Measurements from ENCODE around the gene UBL4A.
"Not testable (repeated sequence)": the region's sequence is repeated elsewhere in the genome, so short reads cannot be mapped to it uniquely, and the experiment has no call there.

The UBL4A gene

DNA sequence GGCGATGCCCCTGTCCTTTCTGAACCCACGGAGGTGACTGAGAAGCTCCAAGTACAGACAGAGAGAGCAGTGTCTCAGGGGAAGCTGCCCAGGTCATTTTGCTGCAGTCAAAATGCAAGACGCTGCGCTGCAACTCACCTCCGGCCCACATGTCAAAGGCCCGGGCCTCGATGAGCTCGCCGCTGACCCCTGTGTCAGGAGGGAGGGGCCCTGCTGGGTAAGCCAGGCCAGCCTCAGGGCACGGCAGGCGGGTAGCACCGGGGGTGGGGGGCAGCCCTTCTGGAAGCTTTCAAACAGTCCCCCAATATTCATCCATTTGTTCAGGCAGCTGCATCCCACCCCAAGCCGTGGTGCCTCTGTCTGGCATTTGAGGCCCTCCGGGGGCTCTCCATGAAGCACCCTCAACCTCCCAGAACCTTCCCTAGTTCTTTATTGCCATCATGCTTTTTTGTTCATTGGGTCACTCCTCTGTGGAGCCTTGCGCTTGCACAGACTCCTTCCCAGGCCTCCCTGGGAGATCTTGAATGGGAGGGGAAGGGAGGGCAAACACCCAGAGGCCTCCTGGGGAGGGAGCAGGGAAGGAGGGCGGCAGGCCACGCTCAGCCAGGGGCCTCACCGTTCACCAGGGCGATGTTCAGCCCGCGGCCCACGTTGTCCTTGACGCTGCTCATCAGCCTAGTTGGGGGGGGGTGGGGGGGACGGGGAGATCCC is 21.4 kb upstream of the UBL4A start:
- no peak for DNase-seq

DNA sequence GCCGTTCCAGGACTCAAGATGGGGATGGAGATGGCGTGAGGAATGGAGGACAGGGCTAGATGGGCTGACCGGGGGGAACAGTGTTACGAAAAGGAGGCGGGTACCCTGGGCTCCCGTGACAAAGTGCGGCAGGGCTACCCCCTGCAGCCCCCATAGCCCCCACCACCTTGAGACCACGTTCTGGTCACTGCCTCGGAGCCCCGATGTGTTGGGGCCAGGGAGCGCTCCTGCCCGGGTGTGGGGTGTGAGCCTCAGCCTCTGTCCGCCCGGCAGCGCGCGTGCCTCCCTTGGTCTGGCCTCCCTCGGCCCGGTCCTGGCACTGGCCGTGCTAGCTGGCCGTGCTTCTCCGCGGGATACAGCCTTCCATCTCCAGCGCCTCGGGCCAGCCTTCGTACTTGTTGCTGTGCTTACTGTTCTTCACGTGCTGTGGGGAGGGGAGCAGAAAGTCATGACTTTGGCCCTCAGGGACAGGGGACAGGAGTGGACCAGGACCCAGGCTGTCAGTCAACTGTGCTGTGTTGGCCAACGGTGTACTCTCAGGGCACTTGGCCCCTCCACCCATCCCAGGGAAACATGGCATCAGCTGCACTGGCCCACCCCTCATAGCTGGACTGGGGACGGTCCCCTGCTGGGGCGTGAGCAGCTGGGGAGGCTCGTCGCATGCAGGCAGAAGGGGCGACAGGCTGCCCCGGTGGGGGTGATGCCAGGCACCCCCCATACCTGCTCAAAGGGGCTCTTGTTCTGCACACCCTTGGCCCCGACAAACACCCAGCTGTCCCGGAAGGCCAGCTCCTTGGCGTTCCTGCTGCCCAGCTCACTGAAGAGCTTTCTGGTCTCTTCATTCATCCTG is 20.3 kb upstream of the UBL4A start:
- DNase-seq, result no peak

DNA sequence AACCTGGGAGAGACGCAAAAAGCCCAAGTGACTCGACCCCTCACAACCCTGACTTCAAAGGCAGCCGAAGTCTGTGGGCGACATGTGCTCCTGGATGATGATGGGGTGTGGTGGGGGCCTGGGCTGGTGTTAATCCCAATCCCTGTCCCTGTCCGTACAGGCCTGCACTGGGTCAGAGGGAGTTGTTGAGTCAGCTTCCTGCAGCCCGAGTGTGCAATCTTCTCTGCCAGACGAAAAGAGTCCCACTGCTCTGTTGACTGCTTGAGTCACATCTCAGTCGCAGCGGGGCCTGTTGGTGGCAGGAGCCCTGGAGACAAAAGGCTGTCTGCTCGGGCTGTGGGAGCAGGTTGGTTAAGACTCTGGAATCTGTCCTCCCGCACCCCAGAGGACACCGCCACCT is 19.3 kb upstream of the UBL4A start:
- DNase-seq, result no peak

DNA sequence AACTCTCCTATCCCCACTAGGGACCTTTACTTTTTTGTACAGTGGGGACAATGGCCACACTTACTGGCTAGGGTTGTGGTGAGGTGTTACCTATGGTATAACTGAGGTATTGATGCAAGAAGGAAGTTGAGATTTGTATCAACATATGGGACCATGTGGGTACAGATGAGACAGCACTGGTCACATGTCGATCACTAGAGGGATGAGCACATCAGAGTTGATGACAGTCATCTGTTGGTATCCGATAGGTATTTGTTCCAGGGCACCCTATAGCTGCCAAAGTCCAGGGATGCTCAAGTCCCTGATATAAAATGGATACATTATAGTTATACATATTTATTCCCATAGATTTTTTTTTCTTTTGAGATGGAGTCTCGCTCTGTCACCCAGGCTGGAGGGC is 16.6 kb upstream of the UBL4A start:
- no peak for DNase-seq

DNA sequence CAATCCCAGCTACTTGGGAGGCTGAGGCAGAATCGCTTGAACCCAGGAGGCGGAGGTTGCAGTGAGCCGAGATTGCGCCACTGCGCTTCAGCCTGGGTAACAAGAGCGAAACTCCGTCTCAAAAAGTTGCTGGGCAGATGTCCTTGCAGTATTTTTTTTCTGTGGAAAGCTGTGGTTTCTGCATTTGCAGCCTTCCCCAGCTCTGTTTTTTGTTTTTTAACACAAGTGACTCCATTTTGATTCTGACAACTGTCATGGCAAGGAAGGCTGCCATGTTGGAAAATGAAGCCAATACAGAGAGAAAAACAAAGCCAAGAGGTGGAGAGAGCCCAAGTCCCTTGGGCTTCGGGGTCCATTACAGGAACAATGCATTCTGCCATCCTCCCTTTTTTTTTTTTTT is 15.7 kb upstream of the UBL4A start:
- DNase-seq, result no peak

DNA sequence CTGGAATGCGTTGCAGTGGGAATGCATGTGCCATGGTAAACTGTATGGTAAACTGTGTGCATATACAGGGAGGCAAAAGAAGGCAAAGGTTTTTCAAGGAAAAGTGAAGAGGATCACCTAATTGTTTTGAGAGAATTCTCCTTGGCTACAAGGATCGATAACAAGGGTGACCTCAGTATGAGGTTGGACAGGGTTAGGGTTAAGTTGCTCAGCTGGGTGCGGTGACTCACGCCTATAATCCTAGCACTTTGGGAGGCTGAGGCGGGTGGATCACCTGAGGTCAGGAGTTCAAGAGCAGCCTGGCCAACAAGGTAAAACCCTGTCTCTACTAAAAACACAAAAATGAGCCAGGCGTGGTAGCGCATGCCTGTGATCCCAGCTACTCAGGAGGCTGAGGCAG is 15.0 kb upstream of the UBL4A start:
- DNase-seq, result not testable (repeated sequence)

DNA sequence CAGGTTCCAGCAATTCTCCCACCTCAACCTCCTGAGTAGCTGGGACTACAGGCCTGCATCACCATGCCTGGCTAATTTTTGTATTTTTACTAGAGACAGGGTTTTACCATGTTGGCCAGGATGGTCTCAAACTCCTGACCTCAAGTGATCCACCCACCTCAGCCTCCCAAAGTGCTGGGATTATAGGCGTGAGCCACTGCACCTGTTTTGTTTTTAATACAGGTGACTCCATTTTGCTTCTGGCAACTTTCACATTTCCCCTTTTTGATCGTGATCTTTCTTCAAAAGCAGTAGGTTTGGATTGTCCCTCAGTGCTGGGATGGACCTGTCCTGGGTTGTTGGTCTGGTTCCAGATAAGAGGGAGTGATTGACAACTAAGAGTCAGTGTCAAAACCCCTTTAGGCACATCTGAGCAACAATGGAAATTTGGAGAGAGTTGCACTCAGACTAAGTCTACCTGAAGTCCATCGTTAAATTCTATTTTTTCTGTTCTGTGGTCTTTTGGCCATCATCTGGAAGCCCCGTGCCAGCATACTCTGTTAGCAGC is 10.2 kb upstream of the UBL4A start:
- DNase-seq, result not testable (repeated sequence)

DNA sequence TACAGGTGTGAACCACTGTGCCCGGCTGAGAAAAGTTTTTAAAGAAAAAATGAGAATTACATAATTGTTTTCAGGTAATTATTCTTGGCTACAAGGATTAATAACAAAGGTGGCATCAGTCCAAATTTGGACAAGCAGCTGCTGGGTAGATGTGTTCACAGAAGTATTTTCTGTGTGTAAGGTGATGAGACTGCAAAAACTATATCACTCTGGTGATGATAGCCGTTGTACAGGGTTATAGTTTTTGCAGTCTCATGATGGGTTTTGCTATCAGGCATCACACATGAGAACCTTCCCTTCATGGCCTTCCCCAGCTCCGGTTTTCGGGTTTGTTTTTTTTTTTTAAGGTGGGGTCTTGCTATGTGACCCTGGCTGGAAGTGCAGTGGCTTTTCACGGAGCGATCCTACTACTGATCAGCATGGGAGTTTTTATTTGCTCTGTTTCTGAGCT is 9.1 kb upstream of the UBL4A start:
- DNase-seq, result no peak

DNA sequence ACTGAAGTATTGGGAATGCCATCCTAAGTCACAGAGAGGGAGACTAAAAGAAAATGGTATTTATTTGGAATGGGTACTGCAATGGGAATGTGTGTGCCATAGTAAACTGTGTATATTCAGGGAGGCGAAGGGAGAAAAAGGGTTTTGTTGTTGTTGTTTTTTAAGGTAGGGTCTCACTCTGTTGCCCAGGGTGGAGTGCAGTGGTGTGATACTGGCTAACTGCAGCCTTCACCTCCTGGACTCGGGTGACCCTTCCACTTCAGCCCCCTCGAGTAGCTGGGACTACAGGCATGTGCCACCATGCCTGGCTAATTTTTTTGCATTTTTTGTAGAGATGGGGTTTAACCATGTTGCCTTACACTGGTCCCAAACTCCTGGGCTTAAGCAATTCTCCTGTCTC is 8.3 kb upstream of the UBL4A start:
- no peak for DNase-seq

DNA sequence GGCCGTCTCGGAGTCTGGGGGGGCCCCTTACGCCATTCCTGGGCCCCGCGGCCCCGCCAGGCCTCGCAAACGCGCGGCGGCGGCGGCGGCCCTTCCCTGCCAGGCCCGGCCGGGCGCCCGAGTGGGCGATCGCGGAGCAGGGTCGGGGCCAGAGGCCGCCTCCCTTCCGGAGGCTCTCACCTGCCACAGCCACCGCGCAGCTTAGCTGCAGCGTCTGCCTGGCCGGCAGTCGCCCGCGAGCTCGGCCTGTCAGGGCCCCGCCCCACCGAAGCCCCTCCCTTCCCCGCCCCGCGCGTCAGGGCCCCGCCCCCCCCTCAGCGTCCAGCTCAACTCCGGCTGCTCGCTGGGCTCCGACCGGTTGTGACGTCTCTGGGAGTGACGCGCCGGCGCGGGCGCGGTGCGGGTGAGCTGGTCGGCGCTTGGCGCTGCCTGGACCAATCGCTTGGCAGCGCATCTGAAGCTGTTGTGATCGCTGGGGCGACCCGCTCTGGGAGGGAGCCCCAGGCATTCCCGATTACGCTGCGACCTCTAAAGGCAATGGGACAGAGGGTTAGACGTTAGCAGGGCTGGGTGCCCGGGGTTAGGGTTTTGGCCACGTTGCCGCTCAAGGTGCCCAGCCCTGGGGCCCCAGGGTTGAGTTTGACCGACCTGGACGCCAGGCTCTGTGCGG is 4.1 kb upstream of the UBL4A start, which contains the start of gene SLC10A3:
SLC10A3 (minus strand) TSS at position 216 of the 670 bp plus-strand sequence. CDS start 1,689 bp downstream, outside the sequence.
- peak; percentile 81 for DNase-seq

DNA sequence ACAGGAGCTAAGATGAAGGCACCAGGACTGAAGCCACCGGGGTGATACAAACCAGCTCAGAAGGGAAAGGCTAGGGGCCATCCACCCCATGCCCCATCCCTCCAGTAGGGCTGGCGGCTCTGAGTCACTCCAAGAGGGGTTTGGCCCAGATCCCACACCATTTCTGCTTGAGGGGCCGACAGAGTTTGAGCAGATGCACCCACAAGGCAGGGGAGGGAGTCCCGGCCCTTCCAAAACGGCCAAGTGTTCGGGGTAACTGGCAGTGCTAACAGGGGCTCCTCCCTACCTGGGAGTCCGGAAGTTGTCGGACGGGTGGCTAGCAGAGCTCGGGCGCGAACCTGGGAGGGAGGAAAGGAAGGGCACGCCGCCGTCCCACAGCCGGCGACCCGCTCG is 3.6 kb upstream of the UBL4A start:
- DNase-seq, result peak; percentile 30

DNA sequence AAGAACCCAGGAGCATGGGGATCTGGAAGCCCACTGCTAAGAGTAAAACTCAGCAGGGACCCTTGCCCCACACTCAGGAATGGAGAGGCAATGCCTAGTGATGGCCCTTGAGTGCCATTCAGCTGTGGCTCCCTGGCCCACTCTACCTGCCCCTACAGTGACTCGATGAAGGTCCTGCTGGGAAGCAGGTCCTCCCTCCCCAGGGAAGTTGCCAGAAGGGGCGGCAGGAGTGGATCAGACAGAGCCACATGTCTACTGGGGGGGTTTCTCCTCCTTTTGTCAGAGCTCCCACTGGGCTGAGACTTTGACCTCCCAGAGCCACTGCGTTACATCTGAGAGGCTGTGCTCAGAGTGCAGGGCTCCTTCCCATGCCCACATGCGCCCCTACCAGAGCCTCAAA is 2.8 kb upstream of the UBL4A start:
- no peak for DNase-seq

DNA sequence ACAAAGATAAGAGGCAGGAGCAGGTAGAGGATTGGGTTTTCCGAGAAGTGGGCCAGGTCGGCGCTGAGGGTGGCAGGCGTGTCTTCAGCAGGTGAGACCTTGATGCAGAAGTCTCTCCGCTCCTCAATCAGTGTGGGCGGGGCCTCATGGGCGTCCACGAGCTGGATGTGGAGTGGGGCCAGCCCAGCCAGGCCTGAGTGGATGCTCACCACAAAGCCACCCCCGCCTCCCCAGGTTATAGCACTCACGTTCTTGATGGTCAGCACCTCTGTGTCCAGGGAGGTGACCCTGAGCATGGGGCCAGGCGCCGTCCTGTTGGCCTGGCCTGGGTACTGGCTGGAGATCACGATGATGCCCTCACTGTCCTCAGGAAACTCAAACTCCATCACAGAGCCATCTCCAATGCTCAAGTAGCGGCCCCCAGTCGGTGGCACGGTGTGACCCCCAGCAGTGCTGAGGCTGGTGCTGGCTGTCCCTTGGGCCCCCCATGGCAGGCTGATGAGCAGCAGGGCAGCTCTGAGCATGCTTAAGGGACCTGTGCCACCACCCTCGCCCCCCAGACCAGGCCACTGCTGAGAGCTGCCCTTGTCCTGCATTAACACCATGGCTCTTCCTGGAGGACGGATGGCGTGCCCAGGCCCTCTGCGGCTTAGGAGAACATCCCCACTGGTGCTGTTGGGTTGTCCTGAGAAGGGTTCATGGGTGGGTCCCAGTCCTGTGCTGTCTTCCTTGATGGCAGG is 2.1 kb upstream of the UBL4A start:
- no peak for DNase-seq

DNA sequence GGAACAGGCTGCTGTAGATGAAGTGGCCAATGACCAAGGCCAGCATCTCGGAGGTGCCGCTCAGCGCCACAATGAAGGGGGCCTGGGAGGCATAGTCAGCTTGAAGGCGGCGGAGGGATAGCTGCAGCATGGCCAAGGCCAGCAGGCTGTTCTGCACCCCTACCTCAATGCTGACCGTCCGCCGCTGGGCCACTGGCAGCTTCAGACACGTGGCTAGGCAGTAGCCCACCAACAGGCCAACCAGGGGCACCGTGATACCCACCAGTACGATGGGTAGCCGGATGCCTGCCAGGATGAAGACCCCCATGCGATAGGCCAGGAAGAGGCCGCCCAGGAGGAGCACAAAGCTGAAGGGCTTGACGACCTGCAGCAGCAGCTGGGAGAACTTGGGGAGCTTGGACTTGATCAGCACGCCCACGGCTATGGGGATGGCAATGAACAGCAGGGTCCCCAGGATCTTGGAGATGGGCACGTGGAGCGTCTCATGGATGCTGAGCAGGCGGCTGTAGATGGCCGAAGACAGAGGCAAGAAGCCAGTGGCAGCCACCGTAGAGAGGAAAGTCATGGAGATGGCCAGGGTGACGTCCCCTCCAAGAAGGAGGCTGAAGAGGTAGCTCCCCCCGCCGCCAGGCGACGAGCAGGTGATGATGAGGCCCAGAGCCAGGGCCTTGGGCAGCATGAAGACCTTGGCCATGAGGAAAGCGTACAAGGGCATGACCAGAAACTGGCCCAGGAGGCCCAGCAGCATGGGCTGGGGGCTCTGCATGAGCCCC is 1.3 kb upstream of the UBL4A start:
- DNase-seq, result no peak

DNA sequence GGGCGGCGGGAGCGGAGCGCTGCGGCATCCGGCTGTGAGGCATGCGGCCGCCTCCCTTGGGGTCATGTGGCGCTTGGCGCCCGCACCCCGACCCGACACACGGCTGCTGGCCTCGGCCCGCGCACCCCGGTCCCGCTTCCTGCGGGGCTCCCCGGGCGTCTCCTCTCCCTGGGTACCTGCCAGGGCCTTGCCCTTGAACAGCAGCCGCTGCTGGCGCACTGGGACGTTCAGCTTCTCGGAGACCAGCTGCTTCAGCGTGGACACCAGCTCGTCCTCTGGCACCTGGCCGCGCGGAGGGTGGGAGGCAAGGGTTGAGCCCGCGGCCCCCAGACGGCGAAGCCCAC is 391 bp downstream of the UBL4A start:
- DNase-seq, result peak; percentile 11

DNA sequence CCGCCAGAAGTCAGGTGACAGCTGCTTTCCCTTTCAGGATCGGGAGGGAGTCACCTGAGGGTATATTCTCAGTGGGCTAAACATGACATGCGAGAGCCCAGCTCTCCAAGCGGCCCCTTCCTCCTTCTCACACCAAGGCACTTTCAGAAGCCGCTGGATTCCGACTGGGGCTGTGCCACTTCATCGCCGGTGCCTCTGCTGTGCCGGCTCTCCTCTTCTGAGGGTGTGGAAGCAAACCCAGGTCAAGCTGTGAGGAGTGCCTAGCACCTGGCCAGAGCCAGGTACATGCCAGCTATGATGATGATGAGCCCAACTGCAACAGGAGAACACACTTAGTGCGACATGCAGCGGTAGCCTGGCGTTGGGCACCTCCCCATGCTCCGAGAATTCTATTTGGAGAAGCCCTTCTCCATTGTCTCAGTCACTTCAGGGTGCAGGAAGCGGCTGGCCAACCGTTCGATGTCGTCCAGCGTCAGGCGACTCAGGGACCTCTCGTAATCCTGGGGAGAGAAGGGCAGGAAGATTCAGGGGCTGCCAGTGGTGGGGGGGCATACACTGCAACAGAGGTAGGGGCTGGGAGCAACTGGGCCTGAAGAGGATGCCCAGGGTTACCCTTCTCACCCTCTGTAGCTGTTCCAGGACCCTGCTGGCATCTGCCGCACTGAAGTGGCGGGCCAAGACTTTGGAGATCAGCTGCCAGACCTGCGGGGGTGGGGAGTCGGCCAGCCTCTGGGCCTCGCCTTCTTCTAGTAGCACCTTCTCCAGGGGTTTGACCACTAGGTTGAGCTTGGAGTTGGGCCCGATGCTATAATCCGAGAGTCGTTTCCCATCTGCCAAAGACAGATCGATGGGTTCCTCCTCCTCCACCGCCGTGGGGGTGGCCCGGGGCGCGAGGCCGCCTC is 1.0 kb downstream of the UBL4A start:
- DNase-seq, result no peak

DNA sequence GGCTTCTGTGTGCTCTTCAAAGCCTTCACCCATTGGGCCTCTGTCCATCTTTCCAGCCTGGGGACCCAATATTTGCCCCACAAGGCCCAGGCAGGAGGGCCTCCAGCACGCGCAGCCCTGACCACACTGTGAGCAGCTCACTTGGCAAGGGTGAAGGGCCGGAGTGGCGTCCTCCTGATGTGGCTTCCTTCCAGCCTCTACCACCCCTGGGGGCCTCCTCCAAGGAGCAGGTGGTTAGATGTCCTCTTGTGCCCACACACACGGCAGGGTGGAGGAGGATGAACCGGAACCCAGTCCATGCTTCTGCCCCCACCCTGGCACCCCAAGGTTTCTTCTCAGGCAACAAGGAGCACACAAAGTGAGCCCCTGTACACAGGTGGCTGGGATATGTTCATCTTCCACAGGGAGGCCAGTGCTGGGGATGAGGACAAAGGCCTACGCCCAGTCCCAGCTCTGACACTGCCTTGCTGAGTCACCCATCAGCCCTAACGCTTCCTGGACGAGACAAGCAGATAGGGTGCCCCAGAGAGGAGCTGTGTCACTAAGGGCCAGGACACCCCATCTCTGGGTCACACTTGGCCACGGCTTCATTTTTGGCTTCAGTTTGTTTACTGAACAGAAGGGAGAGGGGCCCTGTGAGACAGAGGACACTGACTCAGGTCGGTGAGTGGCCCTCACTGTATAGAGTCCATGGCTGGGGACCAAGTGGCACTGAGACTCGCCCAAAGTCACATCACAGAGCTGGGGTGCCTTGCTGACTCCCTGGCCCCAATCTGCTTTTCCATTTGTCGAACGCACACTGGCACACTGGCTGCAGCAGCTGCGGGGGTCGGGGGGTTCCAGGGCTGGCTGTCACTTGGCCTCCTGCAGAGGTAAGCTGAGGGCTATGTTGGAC is 1.9 kb downstream of the UBL4A start:
- no peak for DNase-seq

DNA sequence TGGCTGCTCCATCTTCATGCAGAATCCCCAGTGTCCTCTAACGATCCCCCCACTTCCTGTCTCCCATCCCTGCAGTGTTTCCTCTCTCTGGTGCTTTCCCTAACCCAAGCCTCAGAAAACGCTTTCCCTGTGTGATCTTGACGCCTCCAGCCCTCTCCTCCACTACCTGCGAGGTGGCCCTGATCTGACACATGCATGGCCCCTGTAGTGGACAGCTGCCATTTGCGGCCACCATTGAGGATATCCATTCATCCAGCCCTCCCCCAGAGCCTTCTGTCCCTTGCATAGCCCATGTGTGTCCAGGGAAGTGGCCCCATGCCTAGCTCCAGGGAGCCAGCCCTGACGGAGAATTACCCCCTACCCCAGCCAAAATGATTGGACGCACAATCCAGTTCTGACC is 3.1 kb downstream of the UBL4A start:
- DNase-seq, result no peak

DNA sequence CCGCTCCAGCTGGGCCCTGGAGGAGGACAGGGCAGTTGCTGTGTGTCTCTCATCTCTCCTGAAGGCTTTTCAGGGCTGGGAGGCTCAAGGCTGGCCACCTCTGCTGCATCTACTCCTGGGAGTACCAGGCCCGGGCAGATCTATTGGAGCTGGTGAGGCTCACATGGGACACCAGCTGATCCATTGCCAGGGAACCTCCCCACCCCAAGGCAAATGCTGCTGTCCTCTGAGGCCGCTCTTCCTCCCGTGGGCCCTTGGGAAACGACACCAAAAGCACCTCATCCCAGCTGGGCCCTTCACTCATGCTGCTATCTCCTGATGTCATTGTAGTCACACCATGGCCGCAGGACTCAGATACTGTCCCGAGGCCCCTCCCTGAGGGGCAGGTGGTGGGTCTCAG is 3.6 kb downstream of the UBL4A start:
- DNase-seq, result no peak

Measured in stimulated activated naive CD4-positive, alpha-beta T cell treated with Interleukin-2 at 50 U/mL for 16 hours (primary cell).